OCI-LY3 (cell line): ENCODE measurements around the gene TPM1.

Source experiments
- CTCF ChIP-seq: fragments of 200-600, 300-600 bp; sonication (generic); IDR thresholded peaks from 2 replicates; pipeline ENCODE4 v1.5.1; 2014; ENCODE audit warnings: antibody characterized with exemption, low read length, low read depth
- EZH2phosphoT487 ChIP-seq: fragments of 200-600 bp; shearing (Covaris generic); IDR thresholded peaks from 2 replicates; pipeline ENCODE4 v1.6.1; 2018; ENCODE audit warnings: antibody characterized with exemption, mixed run types, low read depth

- TF ChIP-seq CTCF (no peak), EZH2phosphoT487 (no peak)
Measured at GRCh38 chr15:63072809-63073277, 30.3 kb downstream of the TPM1 start.
